Endodermal cell (in vitro differentiated cells): ENCODE data around the gene RASSF9. TPM values are rescaled to one million over a fixed set of nuclear protein-coding genes. Genes with fewer than 3 reads are reported as not detected.

Experiments used
- DNase-seq: peaks from one replicate; pipeline ENCODE4 v3.0.0-alpha.2; 2017
- H3K27ac ChIP-seq: 2 replicates; pipeline ENCODE4 v1.5.1; 2013; ENCODE audit warnings: mild to moderate bottlenecking, low read depth, low read length, moderate library complexity
- H3K27me3 ChIP-seq: 2 replicates; pipeline ENCODE4 v1.6.1; 2013; ENCODE audit warnings: mild to moderate bottlenecking, low read length, moderate library complexity; ENCODE audit not compliant: insufficient read depth, control insufficient read depth, poor library complexity, severe bottlenecking
- H3K36me3 ChIP-seq: 2 replicates; pipeline ENCODE4 v1.7.0; 2013; ENCODE audit warnings: mild to moderate bottlenecking, low read length, moderate library complexity; ENCODE audit not compliant: control insufficient read depth, insufficient read depth
- H3K4me1 ChIP-seq: one replicate; pipeline ENCODE4 v1.7.0; 2013; ENCODE audit warnings: low read length; ENCODE audit not compliant: control insufficient read depth, insufficient read depth
- H3K4me3 ChIP-seq: 2 replicates; pipeline ENCODE4 v1.5.1; 2013; ENCODE audit warnings: mild to moderate bottlenecking, low read length, moderate library complexity
- H3K9ac ChIP-seq: 2 replicates; pipeline ENCODE4 v1.6.1; 2013; ENCODE audit warnings: mild to moderate bottlenecking, low read length, moderate library complexity; ENCODE audit not compliant: poor library complexity, severe bottlenecking; ENCODE audit errors: extremely low read depth
- H3K9me3 ChIP-seq: 2 replicates; pipeline ENCODE4 v1.6.1; 2013; ENCODE audit warnings: mild to moderate bottlenecking, low read length, moderate library complexity; ENCODE audit not compliant: control insufficient read depth
- H3K27ac Mint-ChIP-seq: 2 replicates; pipeline ENCODE4 v1.8.0; 2020; ENCODE audit warnings: mixed read lengths
- H3K27me3 Mint-ChIP-seq: 2 replicates; pipeline ENCODE4 v1.8.0; 2021; ENCODE audit warnings: mild to moderate bottlenecking, mixed read lengths; ENCODE audit not compliant: insufficient read depth
- H3K36me3 Mint-ChIP-seq: 2 replicates; pipeline ENCODE4 v1.8.0; 2020; ENCODE audit warnings: low read depth, mixed read lengths
- H3K4me1 Mint-ChIP-seq: 2 replicates; pipeline ENCODE4 v1.8.0; 2020; ENCODE audit warnings: mixed read lengths
- H3K4me3 Mint-ChIP-seq: 2 replicates; pipeline ENCODE4 v1.8.0; 2020; ENCODE audit warnings: mild to moderate bottlenecking, moderate library complexity, mixed read lengths
- H3K9me3 Mint-ChIP-seq: 2 replicates; pipeline ENCODE4 v1.8.0; 2020; ENCODE audit warnings: mild to moderate bottlenecking, mixed read lengths
- WGBS, 2 experiments: methylation state at CpG; one replicate each; pipeline versions ENCODE4 v1.1.5 to v1.1.7; 2013; ENCODE audit warnings: missing lambda C conversion rate in 2 of 2, mixed read lengths in 1 of 2; ENCODE audit not compliant: insufficient coverage in 1 of 2, insufficient read length in 1 of 2; 5-methylcytosine and 5-hydroxymethylcytosine counted together
- total RNA-seq, 2 donors: library from RNA; stranded (reverse); fragmentation: NEBNext Ultra II Directional in 1 of 2; extraction: Animal tissue kit (Norgen Biotek cat#: 25700) in 1 of 2; gene quantifications; 2 replicates in 1 of 2; 3 replicates in 1 of 2; pipeline ENCODE4 v1.2.1, GENCODE V29; 2021
- TF ChIP-seq, protein P1 (sequence below): fragments of 200-600 bp; sonication (generic); conservative IDR thresholded peaks from 2 replicates; pipeline ENCODE4 v1.5.0; 2021; ENCODE audit warnings: antibody characterized with exemption, mild to moderate bottlenecking

Gene RASSF9
- total RNA-seq, 2 donors from 2014 or later: 0.99 to 1.0 TPM

DNA sequence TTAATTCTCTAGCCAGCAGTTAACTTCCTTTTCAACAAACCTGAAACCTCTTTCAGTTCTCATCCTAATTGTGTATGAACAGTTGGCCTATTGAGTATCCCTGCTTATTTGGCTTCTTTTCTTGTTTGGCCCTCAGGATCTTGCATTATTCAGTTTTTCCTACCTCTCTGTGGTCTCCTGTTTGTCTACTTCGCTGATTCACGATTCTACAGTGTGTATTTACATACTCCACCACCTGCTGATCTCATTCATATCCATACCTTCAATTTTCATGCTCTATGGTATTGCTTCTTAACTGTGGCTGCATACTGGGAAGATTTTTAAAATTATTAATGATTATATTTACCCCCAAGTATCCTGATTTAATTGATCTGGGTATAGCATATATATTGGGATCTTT lies 56.4 kb downstream of the RASSF9 start:
- no peaks in the 10 kb centered on the region for H3K4me1 ChIP-seq
- no peaks in the 10 kb centered on the region for H3K9me3 ChIP-seq
- DNase-seq: no peak
- Mint-ChIP-seq H3K27me3 (no peaks in the 10 kb centered on the region), H3K27ac (no peak overlapping the region), H3K4me1 (peaks cover 19% of the 10 kb centered on the region), H3K9me3 (no peaks in the 10 kb centered on the region), H3K36me3 (no peaks in the 10 kb centered on the region), H3K4me3 (no peak overlapping the region)
- whole genome bisulfite sequencing, 2 experiments: 73% methylated on average over 2 of the region's 2 CpGs; no CpG with 5 or more reads in 1 of the 2 experiments
- H3K4me3 ChIP-seq: no peak overlapping the region
- no peak overlapping the region for H3K9ac ChIP-seq
- H3K27me3 ChIP-seq: no peaks in the 10 kb centered on the region
- TF ChIP-seq, protein P1, sequence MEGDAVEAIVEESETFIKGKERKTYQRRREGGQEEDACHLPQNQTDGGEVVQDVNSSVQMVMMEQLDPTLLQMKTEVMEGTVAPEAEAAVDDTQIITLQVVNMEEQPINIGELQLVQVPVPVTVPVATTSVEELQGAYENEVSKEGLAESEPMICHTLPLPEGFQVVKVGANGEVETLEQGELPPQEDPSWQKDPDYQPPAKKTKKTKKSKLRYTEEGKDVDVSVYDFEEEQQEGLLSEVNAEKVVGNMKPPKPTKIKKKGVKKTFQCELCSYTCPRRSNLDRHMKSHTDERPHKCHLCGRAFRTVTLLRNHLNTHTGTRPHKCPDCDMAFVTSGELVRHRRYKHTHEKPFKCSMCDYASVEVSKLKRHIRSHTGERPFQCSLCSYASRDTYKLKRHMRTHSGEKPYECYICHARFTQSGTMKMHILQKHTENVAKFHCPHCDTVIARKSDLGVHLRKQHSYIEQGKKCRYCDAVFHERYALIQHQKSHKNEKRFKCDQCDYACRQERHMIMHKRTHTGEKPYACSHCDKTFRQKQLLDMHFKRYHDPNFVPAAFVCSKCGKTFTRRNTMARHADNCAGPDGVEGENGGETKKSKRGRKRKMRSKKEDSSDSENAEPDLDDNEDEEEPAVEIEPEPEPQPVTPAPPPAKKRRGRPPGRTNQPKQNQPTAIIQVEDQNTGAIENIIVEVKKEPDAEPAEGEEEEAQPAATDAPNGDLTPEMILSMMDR: no peak
- H3K36me3 ChIP-seq: no peaks in the 10 kb centered on the region
- no peak overlapping the region for H3K27ac ChIP-seq

DNA sequence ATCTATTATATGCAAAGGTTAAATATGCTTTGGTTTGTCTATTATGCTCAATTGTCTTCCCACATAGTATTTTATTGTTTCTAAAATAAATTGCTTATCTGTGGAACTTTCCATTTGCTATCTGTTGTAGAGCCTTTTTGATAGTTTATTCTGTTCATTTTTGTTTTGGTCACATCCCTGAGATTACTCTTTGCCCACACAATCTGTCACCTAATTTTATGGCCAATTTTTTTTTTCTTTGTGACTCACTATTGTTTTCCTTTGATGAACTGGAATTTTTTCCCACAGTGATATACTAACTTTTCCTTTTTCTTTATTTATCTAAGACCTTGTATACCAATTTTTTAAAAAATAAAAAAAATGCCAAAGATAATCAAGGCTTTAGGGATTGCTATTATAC lies 61.1 kb downstream of the RASSF9 start:
- no peaks in the 10 kb centered on the region for H3K27me3 Mint-ChIP-seq
- no peak overlapping the region for H3K4me3 ChIP-seq
- H3K27me3 ChIP-seq: no peaks in the 10 kb centered on the region
- no peaks in the 10 kb centered on the region for H3K36me3 Mint-ChIP-seq
- peaks cover 14% of the 10 kb centered on the region for H3K4me1 Mint-ChIP-seq
- no peak overlapping the region for H3K9ac ChIP-seq
- no peak overlapping the region for H3K4me3 Mint-ChIP-seq
- DNase-seq: no peak
- no peak overlapping the region for H3K27ac ChIP-seq
- no peaks in the 10 kb centered on the region for H3K36me3 ChIP-seq
- H3K9me3 Mint-ChIP-seq: no peaks in the 10 kb centered on the region
- no peaks in the 10 kb centered on the region for H3K4me1 ChIP-seq
- TF ChIP-seq, protein P1: no peak
- no peaks in the 10 kb centered on the region for H3K9me3 ChIP-seq
- no peak overlapping the region for H3K27ac Mint-ChIP-seq

DNA sequence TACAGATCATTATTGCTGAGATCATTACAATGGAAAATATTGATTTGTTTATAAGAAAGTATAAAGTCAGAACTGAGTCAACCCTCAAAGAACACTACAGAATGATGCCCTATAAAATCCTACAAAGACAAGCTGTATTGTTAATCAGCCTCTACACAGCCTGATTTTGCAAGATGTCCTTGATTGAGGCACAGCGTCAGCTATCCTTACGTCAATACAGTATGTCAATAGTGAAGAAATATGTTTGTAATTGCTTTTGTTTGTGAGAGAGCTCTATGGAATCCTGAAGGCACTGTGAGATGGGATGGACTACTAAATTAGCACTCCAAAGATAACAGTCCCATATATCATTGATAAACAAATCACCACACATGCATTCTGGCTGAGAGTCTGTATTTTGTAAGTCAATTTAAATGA lies 70.7 kb downstream of the RASSF9 start:
- H3K4me3 ChIP-seq: no peak overlapping the region
- H3K9me3 ChIP-seq: no peaks in the 10 kb centered on the region
- no peaks in the 10 kb centered on the region for H3K27me3 ChIP-seq
- no peak overlapping the region for H3K9ac ChIP-seq
- Mint-ChIP-seq H3K9me3 (no peaks in the 10 kb centered on the region), H3K4me3 (no peak overlapping the region), H3K36me3 (no peaks in the 10 kb centered on the region), H3K4me1 (peaks cover 7% of the 10 kb centered on the region), H3K27me3 (no peaks in the 10 kb centered on the region), H3K27ac (no peak overlapping the region)
- H3K27ac ChIP-seq: no peak overlapping the region
- H3K36me3 ChIP-seq: no peaks in the 10 kb centered on the region
- WGBS, 2 experiments: 83 to 94% methylated on average over 2 of the region's 2 CpGs
- no peak for DNase-seq
- no peaks in the 10 kb centered on the region for H3K4me1 ChIP-seq
- TF ChIP-seq, protein P1: no peak
